ENCODE data around the gene RPL27. TPM values are rescaled to one million over a fixed set of nuclear protein-coding genes. Genes with fewer than 3 reads are reported as not detected.
A peak's percentile ranks its signal among the peaks of the same experiment; 100 is the strongest.

The RPL27 gene
- total and polyA plus RNA-seq, 2 of the 13 experiments (the other 11 are each of a cell fraction or from before 2014, with no cell fraction given): 1,585 to 5,840 TPM

DNA sequence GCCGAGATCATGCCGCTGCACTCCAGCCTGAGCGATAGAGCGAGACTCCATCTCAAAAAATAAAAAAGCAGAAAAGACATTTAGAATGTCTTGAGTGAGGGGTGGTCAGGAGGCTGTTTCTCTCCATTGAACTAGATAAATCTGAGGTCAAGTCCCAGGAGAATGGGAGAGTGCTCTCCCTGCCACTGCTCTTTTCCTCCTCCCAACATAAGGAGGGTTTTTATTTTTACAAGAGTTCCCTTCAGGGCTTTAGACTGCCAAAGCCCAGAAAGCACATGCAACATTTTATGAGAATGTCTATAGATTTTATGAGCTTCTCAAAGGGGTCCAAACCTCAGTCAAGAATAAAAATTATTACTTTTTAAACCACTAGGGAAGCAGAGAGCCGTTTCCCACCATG is 28.4 kb downstream of the RPL27 start:
- Histone ChIP-seq H3K4me3 (replicated peaks in 1 of 3; ENCODE audit: insufficient read depth in 1 of 3, low read depth in 2 of 3, low read length in 3 of 3) (no peak overlapping the region), H3K4me1 (ENCODE audit: insufficient read depth, low read length) (peaks cover 54% of the 10 kb centered on the region), H3K9me3 (ENCODE audit: low read length) (no peaks in the 10 kb centered on the region), H3K4me2 (ENCODE audit: low read depth, low read length) (no peak overlapping the region), H4K20me1 (ENCODE audit: insufficient read depth, low read length) (no peaks in the 10 kb centered on the region), H2AFZ (ENCODE audit: low read length) (no peak overlapping the region), H3K27me3 (ENCODE audit: control insufficient read depth in 1 of 2, insufficient read depth in 2 of 2, low read length in 2 of 2) (no peaks in the 10 kb centered on the region; a peak in 1 of 5 replicates), H3K36me3 (replicated peaks in 1 of 2; ENCODE audit: control insufficient read depth in 1 of 2, insufficient read depth in 2 of 2, low read length in 2 of 2) (no peaks in the 10 kb centered on the region), H3K79me2 (ENCODE audit: insufficient read depth, low read length) (peaks cover 1% of the 10 kb centered on the region), H3K27ac (ENCODE audit: extremely low read length, insufficient read depth, low read length) (no peak overlapping the region), H3K9ac (ENCODE audit: insufficient read depth, low read depth, low read length) (no peak overlapping the region)
- ChIA-PET POLR2A (interaction anchor here (1.4 to 3.6 kb wide), 5 partner anchors 15 to 185 kb away, joined by 3 to 16 read pairs (median 5); partner anchors contain the start of genes RPL27 and TMEM106A), CTCF (ENCODE audit: low intra/inter-chr PET ratio, low total read pairs) (no interaction called here)
- ATAC-seq (no peak), DNase-seq (ENCODE audit: low spot score) (no peak), FAIRE-seq (no peak)
- WGBS (ENCODE audit: low lambda C conversion rate): 74% methylated on average over 5 of the region's 5 CpGs
- in situ Hi-C loops (cut with HindIII; ENCODE audit: extremely low pct_ligation_motif_present, low pct_unique_long_range_greater_than_20kb): no loop called here
- no TSS peak for BruUV-seq (replicated peaks)
- intact Hi-C loops (cut with micrococcal nuclease; ENCODE audit: unreplicated experiment): no loop called here
- TF ChIP-seq GATAD1 (CRISPR knock-in tag; IDR thresholded peaks at IDR 0.05): no peak
- TF ChIP-seq, protein P1, sequence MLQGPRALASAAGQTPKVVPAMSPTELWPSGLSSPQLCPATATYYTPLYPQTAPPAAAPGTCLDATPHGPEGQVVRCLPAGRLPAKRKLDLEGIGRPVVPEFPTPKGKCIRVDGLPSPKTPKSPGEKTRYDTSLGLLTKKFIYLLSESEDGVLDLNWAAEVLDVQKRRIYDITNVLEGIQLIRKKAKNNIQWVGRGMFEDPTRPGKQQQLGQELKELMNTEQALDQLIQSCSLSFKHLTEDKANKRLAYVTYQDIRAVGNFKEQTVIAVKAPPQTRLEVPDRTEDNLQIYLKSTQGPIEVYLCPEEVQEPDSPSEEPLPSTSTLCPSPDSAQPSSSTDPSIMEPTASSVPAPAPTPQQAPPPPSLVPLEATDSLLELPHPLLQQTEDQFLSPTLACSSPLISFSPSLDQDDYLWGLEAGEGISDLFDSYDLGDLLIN (CRISPR knock-in tag; IDR thresholded peaks at IDR 0.05; ENCODE audit: borderline replicate concordance): no peak
- TF ChIP-seq ARID2 (CRISPR knock-in tag; IDR thresholded peaks at IDR 0.05; ENCODE audit: borderline replicate concordance): no peak
- TF ChIP-seq ZNF614 (CRISPR knock-in tag; IDR thresholded peaks at IDR 0.05; ENCODE audit: borderline replicate concordance): no peak

DNA sequence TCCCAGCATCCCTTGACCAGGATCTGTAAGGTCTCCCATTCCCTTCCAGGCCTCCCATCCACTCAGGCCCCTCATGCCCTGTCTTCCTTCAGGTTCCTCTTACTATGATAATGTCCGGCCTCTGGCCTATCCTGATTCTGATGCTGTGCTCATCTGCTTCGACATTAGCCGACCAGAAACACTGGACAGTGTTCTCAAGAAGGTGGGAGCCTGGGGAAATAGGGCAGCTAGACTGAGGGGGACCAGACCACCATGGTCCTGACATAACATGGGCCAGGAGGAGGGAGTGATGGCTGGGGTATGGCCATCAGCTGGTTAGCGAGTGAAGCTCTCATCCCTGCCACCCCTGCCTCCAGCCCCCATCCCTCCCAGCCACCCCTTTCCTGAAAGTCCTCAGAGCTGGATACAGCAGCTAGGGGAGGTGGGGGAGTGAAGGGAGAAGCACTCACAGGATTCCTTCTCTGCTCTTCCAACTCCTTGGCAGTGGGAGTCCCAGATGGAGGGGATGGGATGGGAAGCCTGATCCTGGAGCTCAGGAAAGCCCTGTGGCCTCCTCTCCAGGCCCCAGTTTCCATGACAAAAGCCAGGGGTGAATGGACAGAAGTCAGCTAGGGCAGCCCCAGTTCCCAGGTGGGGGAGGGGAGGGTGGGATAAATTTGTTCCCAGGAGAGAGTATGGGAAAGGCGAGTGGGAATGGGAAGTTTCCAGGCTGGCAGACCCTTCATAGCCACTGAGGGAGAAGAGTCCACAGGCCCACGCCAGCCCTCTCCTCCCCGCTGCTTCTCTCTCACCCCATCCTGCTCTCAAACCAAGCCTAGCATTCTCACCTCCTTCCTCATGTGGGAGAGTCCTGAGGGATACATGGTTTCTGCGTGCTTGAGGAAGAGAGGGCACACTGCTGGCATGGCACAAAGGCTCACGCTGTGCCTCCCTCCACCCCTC is 29.1 kb downstream of the RPL27 start:
- CTCF ChIA-PET (ENCODE audit: low intra/inter-chr PET ratio, low total read pairs): no interaction called here
- TF ChIP-seq, protein P2, sequence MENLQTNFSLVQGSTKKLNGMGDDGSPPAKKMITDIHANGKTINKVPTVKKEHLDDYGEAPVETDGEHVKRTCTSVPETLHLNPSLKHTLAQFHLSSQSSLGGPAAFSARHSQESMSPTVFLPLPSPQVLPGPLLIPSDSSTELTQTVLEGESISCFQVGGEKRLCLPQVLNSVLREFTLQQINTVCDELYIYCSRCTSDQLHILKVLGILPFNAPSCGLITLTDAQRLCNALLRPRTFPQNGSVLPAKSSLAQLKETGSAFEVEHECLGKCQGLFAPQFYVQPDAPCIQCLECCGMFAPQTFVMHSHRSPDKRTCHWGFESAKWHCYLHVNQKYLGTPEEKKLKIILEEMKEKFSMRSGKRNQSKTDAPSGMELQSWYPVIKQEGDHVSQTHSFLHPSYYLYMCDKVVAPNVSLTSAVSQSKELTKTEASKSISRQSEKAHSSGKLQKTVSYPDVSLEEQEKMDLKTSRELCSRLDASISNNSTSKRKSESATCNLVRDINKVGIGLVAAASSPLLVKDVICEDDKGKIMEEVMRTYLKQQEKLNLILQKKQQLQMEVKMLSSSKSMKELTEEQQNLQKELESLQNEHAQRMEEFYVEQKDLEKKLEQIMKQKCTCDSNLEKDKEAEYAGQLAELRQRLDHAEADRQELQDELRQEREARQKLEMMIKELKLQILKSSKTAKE (CRISPR knock-in tag; IDR thresholded peaks at IDR 0.05; ENCODE audit: borderline replicate concordance): no peak
- 0 out of 2 replicates have a peak, but pooled peaks have one; percentile 3 for TF ChIP-seq KDM5B (CRISPR knock-in tag; IDR thresholded peaks at IDR 0.05; ENCODE audit: borderline replicate concordance)

More for the DNA sequence above, 29.1 kb downstream of the RPL27 start:
- Histone ChIP-seq H3K9me3 (ENCODE audit: low read length) (no peaks in the 10 kb centered on the region), H3K36me3 (replicated peaks in 1 of 2; ENCODE audit: control insufficient read depth in 1 of 2, insufficient read depth in 2 of 2, low read length in 2 of 2) (no peaks in the 10 kb centered on the region), H3K4me2 (ENCODE audit: low read depth, low read length) (peak overlapping the region; percentile 92), H3K27ac (ENCODE audit: extremely low read length, insufficient read depth, low read length) (no peak overlapping the region), H3K4me3 (replicated peaks in 1 of 3; ENCODE audit: insufficient read depth in 1 of 3, low read depth in 2 of 3, low read length in 3 of 3) (no peak overlapping the region), H3K9ac (ENCODE audit: insufficient read depth, low read depth, low read length) (no peak overlapping the region), H4K20me1 (ENCODE audit: insufficient read depth, low read length) (no peaks in the 10 kb centered on the region), H3K79me2 (ENCODE audit: insufficient read depth, low read length) (no peaks in the 10 kb centered on the region), H2AFZ (ENCODE audit: low read length) (no peak overlapping the region), H3K4me1 (ENCODE audit: insufficient read depth, low read length) (peaks cover 54% of the 10 kb centered on the region), H3K27me3 (ENCODE audit: control insufficient read depth in 1 of 2, insufficient read depth in 2 of 2, low read length in 2 of 2) (no peaks in the 10 kb centered on the region)
- intact Hi-C loops (cut with micrococcal nuclease; ENCODE audit: unreplicated experiment) (loop anchor here (2.0 kb wide), 1 partner anchor 41 kb away; no protein-coding TSS in a partner anchor), in situ Hi-C loops (cut with HindIII; ENCODE audit: extremely low pct_ligation_motif_present, low pct_unique_long_range_greater_than_20kb) (no loop called here)
- BruUV-seq (replicated peaks): no TSS peak
- DNase-seq (ENCODE audit: low spot score) (no peak), ATAC-seq (no peak; the same call in 2 of the 3 replicates), FAIRE-seq (no peak)
- 68% methylated on average over 9 of the region's 9 CpGs for WGBS (ENCODE audit: low lambda C conversion rate)
- POLR2A ChIA-PET: interaction anchor here (1.0 to 3.9 kb wide), 7 partner anchors 12 to 289 kb away, joined by 3 to 22 read pairs (median 5); partner anchors contain the start of genes RPL27 and TMEM106A

Measured in HepG2 (cell line).